ENCODE results near the gene PTH2.
A peak's percentile ranks its signal among the peaks of the same experiment; 100 is the strongest.
"Not testable (repeated sequence)": the region's sequence is repeated elsewhere in the genome, so short reads cannot be mapped to it uniquely, and the experiment has no call there.

PTH2 gene

DNA sequence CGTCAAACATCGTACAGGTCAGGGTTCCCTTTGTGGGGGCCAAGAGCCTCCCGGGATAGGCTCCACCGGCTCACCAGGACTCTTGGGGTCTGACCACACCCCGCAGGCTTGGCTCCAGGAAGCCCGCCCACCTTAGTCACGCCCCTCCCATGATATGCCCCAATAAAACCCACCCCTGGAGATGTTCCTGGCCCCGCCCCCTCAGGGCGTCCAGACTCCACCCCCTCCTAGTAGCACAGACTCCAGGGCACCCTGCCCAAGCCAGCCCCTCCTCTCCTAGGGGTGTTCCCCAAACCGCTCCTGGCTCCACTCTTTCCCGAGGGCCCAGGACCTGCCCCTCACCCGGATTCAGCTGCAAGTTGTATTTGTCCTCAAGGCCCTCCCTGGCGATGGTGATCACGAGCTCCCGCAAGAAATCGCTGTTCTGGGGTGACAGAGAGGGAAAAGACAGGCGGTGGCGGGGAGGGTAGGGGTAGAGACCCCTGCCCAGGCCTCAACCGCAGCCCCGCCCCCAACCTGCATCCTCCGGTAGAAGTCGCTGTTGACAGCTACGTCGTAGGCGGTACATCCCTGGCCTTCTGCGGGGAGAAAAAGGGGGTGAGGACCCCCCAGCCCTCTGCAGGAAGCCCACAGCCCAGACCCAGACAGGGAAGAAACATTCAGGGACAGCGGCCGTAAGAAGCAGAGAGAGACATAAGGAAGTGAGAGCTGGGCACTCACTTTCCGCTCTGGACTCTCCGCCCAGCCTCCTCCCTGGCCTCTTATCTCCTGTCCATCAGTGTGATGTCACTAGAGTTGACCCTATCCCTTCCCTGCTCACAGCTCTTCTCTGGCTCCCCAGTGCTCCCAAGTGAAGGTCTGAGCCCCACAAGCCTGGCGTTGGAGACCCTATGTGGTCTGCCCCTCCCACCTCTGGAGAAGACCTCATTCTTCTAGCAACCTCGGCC lies 24.5 kb upstream of the PTH2 start:
- no peak for DNase-seq (ENCODE audit: low spot score)

DNA sequence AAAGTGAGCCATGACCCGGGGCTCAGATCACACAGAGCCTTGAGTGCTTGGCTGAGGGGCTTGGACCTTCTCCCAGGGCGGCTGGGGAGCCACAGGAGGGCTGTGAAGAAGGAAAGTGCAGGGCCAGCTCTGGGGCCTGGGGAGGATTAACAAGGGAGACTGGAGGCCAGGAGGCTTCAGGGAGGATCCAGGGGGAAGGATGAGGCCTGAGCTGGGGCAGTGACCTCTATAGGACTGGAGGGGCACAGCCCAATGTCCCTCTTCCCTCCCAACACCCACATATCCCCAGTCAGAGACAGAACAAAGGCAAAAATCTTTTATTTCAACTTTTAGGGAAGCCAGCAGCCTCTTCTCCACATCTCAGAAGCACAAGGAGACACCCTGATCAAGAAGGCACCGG lies 22.8 kb upstream of the PTH2 start:
- no peak for DNase-seq (ENCODE audit: low spot score)

- not testable (repeated sequence) for DNase-seq (ENCODE audit: low spot score)
Measured at GRCh38 chr19:49444100-49444700, 21.0 kb upstream of the PTH2 start.

- DNase-seq (ENCODE audit: low spot score): peak; percentile 93
Measured at GRCh38 chr19:49443366-49444099, 20.3 kb upstream of the PTH2 start.

- no peak for DNase-seq (ENCODE audit: low spot score)
Measured at GRCh38 chr19:49442771-49443365, 19.6 kb upstream of the PTH2 start.

- no peak for DNase-seq (ENCODE audit: low spot score)
Measured at GRCh38 chr19:49442354-49442753, 19.1 kb upstream of the PTH2 start.

- no peak for DNase-seq (ENCODE audit: low spot score)
Measured at GRCh38 chr19:49441960-49442350, 18.7 kb upstream of the PTH2 start.

DNA sequence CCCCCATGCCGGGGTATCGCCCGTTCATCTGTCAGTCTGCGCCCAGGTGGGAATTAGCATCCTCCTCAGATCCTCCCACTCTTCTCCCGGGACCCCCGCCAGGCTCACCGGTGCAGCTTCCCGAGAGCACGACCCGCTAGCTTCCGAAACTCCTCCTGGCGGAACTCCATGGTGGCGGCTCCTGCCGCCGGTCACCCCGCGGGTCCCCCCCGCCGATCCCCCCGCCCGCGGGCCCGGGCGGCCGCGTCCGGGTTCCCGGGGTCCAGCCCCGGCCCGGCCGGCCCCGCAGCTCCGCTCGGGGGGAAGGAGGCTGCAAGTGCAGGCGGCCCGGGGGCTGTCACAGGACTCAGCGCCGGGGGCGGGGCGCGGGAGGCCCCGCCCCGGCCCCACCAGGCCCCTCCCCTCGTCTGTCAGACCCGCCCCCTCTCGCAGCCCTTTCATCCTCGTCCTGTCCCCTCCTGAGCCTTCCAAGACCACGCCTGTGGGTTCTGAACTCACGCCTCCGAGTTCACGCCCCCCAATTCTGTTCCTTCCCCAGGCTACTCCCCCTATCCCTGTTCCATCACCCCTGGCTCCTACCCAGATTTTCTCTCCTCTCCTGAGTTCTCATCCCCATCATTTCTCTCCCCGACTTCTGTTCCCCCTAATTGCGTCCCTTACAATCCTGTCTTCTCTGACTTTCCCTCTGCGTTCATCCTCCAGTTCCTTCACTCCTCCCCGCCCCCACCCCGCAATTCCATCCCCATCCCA lies 18.1 kb upstream of the PTH2 start, which contains the start of gene SLC17A7:
Gene SLC17A7, minus strand, starts transcription at position 318 of the 750 bp plus-strand sequence. Its CDS starts 148 bp downstream, at position 170.
- no peak for DNase-seq (ENCODE audit: low spot score)

DNA sequence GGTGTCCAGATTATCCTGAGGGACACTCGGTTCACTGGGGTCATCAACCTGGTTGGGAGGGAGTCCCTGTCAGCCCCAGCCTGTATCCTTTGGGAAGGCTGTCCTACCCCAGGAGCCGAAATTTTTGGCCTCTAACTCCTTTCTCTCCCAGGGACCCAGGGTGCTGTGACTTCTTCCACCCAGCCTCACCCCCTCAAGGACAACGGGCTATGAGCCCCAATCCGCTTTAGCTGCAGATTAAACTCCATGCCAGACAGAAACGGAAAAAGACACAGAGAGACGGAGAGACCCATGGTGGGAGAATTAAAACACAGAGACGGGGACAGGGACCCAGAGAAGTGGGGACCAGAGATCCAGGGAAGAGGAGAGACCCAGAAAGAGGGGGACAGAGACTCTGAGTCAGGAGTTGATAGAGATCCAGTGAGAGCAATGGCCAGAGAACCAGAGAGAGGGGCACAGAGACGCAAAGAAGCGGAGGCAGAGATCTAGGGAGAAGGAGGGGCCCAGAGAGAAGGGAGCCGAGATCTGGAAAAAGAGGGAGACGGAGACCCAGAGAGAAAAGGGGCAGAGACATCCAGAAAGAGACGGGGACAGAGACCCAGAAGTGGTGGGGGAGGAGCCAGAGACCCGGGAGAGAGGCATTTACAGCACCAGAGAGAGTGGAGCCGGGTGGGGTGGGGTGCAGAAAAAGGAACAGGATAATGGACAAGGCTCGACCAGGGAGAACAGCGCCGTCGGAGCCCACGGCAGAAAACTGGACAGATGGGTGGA lies 17.4 kb upstream of the PTH2 start:
- DNase-seq (ENCODE audit: low spot score): no peak

DNA sequence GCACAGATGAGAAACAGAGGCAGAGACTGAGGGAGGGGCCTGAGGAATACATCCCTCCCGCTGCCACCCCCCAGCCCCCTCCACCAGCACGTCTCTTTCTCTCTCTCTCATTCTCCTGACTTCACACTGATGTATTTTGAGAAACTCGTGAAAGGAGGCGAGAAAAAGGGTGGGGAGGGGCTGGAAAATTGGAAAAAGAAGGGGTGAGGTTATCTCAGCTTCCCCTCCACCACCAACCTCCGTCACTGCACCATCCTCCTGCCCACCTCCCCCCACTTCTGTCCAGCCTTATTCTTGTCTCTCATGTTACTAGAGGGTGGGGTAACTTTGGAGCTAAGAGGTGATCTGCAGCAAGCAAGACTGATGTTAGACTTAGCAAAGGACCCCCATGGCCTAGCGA lies 16.6 kb upstream of the PTH2 start:
- no peak for DNase-seq (ENCODE audit: low spot score)

GRCh38 chr19:49438261-49438660 lies 15.0 kb upstream of the PTH2 start:
- no peak for DNase-seq (ENCODE audit: low spot score)

GRCh38 chr19:49437231-49437630 lies 14.0 kb upstream of the PTH2 start:
- no peak for DNase-seq (ENCODE audit: low spot score)

DNA sequence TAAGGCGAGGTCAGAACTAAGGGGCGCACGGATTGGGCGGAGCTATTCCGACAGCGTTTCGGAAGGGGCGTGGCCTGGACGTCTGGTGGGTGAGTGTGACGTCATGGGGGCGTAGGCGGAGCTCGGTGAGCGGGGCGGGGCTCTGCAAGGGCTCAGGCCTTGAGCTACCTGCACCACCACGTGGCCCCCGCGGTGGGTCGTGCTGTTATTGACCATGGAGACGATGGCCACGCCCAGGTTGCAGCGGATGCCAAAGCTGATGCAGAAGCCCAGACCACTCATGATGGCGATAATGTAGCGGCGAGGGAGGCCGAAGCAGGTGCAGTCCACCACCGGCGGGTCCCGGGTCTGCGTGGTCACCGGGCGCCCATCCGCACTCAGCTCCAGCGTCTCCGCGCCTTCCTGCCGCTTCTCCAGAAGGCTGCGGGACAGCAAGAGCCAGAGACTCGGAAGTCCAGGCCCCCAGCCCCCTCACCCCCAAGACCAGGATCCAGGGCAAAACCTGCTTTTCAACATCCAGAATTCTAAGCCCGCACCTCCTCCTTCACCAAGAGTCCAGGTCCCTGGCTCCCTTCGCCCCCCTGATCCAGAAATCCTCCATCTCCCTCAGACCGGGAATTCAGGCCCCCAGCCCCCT lies 13.3 kb upstream of the PTH2 start:
- no peak for DNase-seq (ENCODE audit: low spot score)

GRCh38 chr19:49435670-49436069 lies 12.4 kb upstream of the PTH2 start:
- no peak for DNase-seq (ENCODE audit: low spot score)

- no peak for DNase-seq (ENCODE audit: low spot score)
Measured at GRCh38 chr19:49434907-49435583, 11.8 kb upstream of the PTH2 start.

DNA sequence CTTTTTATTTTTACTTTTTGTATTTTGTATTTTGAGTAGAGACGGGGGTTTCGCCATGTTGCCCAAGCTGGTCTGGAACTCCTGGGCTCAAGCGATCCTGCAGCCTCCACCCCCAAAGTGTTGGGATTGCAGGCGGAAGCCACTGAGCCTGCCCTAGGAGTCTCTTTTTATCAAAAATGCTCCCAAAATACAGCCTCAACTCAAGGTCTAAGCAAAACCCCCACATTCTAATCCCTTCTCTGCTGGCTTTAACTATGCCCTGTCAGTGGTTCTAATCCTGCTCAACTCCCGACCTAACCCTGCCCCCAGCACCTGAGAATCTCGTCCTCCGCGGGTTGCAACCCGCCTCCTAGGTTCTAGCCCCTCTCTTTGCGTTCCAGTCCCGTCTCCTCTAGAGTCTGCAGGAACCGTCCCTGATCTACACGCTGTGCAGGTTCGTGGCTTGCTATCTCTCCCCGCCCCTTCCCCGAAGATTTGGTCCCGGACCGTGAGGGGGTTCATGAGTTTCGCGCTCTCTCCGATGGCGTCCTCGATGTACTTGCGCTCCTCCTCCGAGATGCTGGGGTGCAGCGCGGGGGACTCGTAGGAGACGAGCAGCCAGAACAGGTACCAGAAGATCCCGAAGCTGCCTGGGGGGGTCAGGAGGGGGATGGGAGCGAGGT lies 10.1 kb upstream of the PTH2 start:
- no peak for DNase-seq (ENCODE audit: low spot score)

DNA sequence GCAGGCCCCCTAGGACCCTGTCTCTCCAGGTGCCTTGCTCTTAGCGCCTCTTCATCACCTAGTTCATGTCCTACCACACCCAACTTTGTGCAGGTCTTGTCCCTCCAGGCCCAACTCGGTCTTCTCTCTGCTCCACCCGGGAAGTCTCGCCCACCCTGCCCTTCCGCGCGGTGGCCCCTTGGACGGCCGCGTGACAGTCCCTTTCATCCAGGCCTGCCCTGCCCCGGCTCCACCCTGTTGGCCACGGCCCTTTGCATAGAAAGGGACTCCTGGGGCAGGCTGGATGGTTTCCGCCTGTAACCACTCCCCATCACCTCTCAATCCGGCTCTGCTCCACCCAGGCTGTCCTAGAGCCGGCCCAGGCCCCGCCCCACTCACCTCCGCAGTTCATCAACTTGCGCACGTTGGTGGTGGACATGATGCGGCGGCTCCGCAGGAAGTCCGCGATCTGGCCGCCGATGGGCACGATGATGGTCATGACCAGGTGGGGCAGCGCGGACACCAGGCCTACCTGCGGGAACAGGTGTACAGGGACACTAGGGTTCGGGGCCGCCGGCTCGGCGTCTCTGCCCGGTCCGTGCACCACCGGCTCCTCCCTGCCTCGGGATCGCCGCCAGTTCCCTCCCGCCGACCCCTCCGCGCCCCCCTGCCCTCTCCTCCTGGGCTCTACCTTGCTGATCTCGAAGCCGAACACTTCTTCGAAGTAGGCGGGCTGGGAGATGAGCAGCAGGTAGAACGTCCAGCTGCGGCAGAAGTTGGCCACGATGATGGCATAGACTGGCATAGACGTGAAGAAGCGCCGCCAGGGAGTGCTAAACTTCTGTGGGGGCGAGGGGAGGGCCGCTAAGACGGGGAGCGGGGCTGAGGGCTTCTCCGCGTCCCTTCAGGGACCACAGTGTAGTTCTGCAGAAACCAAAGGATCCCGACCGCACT lies 9.2 kb upstream of the PTH2 start:
- DNase-seq (ENCODE audit: low spot score): no peak

DNA sequence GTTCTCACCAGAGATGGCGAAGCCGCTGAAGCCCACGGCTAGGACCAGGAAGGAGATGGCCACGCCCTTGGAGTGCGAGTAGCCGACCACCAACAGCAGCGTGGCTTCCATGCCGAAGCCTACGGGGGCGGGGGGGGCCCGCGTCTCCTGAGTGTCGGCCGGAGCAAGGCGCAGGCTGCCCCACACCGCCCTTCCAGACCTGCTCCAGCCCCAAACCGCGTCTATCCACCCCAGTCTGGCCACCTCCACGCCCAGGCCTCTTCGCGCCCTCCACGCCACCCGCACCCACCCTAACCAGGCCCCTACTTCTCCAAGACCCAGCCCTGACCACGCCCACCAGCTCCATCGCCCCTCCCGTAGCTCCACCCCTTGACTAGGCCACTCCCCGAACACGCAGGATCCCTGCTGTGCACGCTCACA lies 8.1 kb upstream of the PTH2 start:
- DNase-seq (ENCODE audit: low spot score): no peak
